Stimulated activated CD4-positive, alpha-beta T cell treated with anti-CD3 and anti-CD28 coated beads, Interleukin-4, amount 100 ng/mL, for 1 hour (primary cell): Measurements from ENCODE around the gene ZNF12.
"Not testable (repeated sequence)": the region's sequence is repeated elsewhere in the genome, so short reads cannot be mapped to it uniquely, and the experiment has no call there.

Experiments used
- DNase-seq: peaks from one replicate; pipeline ENCODE4 v3.0.0-alpha.2; 2020

Gene ZNF12

DNA sequence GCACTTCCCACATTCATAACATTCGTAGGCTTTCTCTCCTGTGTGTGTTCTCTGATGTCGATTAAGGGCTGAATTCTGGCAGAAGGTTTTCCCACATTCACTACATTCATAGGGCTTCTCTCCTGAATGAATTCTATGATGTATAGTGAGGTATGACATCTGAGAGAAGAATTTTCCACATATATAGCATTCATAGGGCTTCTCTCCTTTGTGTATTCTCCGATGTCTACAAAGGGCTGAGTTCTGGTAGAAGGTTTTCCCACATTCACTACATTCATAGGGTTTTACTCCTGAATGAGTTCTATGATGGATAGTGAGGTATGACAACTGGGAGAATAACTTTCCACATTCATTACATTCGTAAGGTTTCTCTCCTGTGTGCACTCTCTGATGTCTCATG, 15.6 kb downstream of the ZNF12 start:
- DNase-seq = no peak

DNA sequence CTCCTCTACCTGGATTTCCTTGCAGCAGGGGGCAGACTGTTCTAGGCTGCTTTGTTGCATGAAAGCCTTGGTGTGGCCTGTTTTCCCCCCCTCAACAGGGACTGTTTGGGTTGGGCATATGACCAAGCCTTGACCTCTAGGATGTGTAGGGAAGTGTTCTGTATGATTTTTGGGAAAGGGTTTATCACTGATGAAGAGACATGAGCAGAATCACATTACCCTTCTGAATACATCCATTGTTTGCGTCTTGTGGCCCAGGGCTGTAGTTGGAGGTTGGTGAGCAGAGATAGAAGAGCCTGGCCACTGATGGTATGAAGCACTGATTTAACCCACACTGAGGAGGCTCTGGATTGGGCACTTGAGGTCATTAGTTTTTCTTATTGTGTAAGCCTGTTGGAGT, 26.6 kb downstream of the ZNF12 start:
- DNase-seq = no peak

DNA sequence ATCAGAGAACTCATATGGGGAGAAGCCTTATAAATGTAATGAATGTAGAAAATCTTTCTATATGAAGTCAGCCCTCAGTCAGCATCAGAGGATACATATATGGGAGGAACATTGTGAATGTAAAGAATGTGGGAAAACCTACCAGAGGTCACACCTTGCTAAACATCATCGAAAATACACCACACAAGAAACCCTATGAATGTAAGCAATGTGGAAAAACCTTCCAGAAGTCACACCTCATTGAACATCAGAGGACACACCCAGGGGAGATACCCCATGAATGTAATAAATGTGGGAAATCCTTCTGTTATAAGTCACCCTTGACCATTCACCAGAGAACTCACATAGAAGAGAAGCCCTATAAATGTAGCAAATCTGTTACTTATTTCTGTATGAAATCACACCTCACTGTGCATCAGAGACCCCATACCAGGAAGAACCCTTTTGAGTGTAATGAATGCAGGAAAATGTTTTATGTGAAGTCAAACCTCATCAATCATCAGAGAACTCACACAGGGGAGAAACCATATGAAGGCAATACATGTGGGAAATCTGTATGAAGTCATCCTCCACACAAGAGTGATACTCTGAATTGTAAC, 30.8 kb downstream of the ZNF12 start:
- DNase-seq = no peak

DNA sequence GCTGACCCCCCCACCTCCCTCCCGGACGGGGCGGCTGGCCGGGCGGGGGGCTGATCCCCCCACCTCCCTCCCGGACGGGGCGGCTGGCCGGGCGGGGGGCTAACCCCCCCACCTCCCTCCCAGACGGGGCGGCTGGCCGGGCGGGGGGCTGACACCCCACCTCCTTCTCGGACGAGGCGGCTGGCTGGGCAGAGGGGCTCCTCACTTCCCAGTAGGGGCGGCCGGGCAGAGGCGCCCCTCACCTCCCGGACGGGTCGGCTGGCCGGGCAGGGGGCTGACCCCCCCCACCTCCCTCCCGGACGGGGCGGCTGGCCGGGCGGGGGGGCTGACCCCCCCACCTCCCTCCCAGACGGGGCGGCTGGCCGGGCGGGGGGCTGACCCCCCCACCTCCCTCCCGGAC, 35.9 kb downstream of the ZNF12 start:
- DNase-seq = not testable (repeated sequence)

DNA sequence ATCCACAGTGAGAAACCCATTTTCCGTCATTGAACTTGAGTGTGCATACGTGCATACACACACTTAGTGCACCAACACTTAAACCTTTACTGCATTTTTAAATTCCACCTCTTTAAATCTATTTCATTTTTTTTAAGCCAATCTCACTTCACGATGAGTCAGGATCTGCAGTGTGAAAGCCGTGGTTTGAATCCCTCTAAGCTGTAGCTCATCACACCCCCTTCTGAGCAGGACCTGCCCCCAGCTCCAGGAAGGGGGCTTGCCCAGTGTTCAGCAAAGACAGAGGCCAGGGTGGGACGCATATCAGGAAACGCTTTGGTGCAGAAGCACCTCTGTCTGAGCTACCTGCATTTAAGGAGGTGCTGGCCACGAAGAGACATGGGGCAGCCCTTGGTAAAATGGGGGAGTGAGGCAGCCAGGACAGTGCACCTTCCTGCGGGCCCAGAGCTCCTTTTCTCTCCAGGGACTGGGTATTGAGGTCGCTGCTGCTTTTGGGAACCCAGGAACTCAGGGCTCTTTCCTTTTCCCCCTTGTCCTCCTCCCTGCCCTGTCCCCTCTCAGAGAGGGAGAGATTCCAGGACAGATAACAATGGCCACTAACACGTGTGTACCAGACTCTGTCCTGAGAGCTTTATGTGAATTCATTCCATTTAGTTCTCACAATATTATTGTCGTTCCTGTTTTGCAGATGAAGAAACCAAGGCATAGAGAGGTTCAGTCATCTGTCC, 48.0 kb downstream of the ZNF12 start:
- no peak for DNase-seq

DNA sequence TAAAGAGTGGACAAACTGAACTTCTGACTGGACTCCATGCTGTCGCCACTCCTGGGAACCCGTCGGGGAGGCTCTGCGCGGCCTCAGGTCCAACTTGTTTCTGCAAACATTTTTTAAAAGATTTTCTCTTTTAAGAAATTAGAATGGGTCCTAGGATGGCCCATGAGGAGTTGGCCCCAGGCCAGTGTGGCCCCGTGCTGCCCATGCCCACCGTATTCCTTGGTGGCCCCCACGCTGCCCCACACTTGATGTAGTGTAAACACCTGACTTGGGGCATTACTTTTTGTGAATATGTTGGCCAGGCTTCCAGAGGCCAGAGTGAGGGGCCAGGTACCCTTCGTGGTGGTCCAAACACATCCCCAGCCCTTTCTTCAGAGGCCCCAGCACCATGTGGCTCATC, 50.3 kb downstream of the ZNF12 start:
- no peak for DNase-seq

DNA sequence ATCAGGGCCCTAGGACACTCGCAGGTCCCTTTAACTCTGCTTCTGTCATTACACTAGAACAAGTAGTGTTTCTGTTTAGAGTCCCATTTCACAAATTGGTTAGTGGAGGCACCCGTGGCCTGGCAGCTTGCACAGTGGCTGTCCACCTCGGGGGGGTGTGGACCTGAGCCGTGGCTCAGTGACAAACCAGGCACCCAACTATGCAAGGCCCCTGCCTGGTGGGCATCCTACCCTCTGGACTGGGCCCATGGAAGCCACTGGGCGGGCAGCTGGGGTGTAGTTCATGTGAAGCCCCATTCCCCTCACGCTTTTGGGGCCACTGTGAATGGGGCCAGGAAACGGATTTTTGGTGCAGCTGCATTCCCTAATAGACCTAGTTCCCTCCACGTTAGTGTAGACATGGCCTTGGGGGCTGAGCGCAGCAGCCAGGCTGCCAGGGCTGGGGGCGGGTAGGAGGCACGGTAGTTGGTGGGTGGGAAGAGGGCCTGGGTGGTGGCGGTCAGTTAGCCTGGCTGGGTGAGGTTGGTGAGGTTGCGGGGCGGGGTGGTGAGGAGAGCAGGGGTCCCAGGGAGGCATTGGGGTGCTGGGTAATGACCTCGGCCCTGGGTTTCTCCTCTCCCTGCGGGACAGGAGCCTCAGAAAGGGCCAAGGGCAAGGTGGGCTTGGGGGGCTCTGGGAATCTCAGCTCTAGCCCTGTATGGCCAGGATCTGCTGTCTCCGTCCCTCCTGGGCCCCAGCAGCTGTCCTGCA, 50.9 kb downstream of the ZNF12 start:
- no peak for DNase-seq

DNA sequence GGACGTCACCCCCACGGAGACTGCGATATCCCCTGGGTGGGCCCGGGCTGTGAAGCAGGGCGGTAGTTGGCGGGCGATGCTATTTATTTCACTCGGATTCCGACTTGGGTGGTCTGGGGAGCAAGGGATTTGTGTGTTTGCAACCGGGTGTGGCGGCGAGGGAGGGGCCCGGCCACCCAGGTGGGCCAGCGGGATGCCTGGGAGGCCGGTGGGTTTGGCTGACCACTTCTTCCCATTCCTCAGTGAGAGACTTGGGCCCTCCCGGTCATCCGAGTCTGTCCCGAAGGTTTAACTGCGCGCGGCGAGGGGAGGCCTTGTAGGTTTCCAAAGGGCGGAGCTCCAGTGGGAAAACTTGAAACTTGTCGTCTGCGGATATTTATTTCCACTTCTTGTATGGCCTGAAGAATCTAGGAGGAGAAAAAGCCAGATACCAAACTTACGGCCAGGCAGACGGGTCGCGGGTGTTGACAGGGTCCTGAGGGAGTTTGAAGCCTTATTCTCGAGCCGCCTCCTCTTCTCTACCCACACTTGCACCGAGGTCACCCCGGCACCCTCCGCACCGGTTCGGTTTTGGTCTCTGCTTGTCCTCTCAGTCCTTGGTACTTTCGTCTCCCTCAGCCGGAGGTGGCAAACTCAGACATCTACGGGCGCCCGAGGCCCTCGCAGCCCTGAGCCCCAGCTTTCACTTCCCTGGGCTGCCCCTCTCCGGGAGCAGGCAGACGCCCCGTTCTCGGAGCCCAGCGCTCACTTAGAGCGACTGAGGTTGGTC, 51.7 kb downstream of the ZNF12 start:
- DNase-seq = no peak

DNA sequence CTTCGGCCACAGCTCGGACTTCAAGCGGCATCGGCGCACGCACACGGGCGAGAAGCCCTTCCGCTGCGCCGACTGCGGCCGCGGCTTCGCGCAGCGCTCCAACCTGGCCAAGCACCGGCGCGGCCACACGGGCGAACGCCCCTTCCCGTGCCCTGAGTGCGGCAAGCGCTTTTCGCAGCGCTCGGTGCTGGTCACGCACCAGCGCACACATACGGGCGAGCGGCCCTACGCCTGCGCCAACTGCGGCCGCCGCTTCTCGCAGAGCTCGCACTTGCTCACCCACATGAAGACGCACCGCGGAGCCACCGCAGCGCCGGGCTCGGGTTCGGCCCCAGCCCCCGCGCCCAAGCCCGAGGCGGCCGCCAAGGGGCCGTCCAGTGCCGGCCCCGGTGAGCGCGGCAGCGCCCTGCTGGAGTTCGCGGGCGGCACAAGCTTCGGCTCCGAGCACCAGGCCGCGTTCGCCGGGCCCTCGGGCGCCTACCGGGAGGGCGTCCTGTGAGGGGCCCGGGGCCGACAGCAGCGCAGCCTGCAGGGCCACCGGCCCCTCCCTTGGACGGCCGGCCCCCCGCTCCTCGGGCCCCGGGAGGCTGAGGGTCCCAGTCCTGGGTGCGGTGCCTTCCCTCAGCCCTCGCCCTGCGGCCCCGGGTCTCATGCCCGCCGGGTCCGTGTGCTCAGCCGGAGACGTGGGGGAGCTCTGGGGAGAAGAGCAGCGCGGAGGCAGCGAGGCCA, 52.5 kb downstream of the ZNF12 start:
- no peak for DNase-seq

DNA sequence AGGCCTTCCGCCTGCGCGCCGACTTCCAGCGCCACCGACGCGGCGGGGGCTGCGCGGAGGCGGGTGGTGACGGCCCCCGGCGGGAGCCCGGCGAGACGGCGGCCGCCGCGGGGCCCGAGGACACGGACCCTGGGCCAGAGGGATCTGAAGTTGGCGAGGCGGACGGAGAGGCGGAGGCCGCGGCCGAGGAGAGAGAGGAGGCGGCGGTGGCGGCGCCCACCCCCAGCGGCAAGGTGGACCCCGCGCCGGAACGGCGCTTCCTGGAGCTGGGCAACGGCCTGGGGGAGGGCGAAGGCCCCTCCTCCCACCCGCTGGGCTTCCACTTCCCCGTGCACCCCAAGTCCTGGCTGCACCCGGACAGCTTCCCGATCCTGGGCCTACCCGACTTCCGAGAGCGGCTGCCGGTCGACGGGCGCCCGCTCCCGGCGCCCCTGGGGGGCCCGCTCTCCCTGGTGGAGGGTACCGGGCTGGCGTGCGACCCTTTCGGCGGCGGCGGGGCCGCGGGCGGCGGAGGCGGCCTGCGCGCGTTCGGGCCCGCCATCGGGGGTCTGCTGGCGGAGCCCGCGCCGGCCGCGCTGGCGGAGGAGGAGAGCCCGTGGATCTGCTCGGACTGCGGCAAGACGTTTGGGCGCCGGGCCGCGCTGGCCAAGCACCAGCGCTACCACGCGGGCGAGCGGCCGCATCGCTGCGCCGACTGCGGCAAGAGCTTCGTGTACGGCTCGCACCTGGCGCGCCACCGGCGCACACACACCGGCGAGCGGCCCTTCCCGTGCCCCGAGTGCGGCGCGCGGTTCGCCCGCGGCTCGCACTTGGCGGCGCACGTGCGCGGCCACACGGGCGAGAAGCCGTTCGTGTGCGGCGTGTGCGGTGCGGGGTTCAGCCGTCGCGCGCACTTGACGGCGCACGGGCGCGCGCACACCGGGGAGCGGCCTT, 53.4 kb downstream of the ZNF12 start:
- DNase-seq = no peak

DNA sequence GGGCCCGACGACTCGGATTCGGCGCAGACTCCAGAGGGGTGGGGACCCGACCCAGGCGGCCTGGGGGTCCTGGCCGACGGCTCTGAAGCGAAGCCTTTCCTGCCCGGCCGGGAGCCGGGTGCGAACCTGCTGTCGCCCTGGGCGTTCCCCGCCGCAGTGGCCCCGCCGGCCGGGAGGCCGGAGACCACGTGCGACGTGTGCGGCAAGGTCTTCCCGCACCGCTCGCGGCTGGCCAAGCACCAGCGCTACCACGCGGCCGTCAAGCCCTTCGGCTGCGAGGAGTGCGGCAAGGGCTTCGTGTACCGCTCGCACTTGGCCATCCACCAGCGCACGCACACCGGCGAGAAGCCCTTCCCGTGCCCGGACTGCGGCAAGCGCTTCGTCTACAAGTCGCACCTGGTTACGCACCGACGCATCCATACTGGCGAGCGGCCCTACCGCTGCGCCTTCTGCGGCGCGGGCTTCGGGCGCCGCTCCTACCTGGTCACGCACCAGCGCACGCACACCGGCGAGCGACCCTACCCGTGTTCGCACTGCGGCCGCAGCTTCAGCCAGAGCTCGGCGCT, 54.2 kb downstream of the ZNF12 start:
- DNase-seq = no peak

DNA sequence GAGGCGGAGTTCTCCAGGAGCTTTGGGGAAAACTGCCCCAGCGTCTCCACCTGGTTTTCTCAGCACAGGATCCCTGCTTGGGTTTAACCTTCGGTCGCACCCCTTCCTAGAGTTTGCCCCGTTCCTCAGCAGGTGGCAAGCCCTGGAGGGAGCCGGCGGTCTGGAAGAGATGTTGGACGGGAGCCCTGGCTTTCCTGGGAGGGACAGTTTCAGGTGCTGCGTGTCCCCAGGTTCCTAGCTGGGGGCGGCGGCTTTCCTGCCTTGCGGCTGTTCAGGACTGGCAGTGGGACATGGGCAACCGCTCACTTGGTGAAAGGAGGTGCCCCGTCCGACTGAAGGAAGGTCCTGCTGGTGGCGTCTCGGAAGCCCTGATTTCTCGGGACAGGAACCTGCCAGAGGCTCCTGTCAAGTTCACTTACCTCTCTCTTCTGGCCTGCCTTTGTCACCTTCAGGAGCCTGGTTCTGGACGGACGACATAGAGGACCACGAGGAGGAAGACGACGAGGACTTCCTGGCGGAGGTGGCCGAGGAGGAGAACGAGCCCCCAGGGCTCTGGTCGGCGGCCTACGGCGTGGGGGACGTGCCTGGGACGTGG, 54.8 kb downstream of the ZNF12 start:
- no peak for DNase-seq

DNA sequence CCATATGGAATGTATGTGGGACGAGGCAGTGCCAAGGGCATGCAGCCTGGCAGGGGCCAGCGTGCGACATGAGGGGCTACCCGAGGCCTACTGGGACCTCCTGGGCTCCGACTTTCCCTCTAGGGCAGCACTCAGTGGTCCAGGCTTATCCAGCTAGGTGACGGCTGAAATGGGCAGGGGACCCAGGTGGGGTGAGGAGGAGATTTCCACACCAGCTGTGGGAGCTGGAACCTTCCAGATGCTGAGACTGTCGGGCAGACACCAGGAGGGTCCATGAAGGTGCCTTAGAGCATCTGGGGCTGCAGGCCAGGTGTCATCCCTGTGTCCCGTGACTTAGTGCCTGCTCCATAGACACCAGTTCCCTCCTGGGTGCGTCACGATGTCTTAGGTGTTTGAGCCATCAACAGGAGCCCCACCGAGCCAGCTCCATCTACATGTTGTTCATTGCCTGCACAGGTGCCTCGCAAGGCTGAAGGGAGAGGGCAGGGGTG, 56.2 kb downstream of the ZNF12 start:
- no peak for DNase-seq

DNA sequence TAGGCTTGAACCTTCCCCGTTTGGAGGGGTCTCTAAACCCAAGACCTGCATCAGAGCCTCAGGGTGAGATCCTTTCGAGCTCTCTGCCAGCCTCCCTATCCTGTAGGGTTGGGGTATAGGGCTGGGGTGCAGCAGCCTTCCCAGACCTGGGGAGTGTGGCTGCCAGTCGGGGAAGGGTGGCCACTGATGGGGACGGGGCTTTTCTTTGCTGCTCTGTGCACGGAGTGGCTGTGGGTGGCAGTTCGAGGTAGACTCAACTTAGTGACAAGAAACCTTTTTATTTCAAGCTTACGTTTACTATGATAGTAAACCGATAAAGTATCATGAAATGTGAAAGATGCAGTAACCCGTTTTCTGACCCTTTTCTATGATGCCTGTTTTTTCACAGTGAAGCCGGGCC, 56.7 kb downstream of the ZNF12 start:
- no peak for DNase-seq

DNA sequence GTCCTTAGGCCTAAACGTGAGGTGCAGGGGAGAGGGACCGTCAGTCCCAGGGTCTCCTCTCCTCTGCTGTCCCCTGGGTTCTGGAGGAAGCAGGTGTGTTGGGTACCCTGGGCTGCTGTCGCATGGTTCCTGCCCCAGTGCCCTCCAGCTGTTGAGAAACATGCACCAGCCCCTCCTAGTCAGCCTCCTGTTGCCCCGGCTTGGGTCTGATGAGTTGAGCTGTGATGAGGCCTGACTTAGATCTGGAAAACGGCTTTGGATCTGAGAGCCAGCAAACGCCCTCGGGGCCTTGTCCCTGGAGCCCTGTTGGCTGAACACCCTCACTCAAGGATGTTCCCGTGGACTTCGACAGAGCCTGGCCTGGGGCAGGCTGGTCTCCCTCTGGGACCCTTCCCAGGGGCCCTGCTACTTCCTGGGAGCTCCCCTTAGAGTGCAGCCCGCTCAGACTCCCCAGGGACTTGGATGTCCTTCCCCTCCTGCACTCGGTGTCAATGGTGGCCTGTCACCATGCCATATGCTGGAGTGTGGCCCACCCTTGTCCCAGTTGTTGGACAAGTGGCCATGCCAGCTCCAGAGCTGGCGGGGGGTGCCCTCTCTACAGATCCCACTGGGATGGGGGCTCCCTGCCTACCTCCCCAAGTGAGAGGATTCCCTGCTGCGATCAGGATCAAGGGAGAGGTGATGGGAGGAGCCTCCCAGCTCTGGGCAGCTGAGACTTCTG, 57.3 kb downstream of the ZNF12 start:
- no peak for DNase-seq

DNA sequence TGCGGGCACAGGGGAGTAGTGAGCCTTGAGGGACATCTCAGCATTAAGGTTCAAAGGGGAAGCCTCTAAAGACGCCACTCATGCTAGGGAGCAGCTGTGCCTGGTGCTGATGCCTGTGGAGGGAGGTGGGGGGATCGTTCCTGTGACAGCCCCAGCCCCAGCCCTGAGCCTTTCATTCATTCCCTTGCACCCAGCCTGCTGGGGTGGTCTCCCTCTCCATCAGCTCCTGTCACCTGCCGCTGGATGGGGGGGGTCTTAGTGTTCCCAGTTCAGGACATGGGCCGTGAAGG, 58.0 kb downstream of the ZNF12 start:
- DNase-seq = no peak

DNA sequence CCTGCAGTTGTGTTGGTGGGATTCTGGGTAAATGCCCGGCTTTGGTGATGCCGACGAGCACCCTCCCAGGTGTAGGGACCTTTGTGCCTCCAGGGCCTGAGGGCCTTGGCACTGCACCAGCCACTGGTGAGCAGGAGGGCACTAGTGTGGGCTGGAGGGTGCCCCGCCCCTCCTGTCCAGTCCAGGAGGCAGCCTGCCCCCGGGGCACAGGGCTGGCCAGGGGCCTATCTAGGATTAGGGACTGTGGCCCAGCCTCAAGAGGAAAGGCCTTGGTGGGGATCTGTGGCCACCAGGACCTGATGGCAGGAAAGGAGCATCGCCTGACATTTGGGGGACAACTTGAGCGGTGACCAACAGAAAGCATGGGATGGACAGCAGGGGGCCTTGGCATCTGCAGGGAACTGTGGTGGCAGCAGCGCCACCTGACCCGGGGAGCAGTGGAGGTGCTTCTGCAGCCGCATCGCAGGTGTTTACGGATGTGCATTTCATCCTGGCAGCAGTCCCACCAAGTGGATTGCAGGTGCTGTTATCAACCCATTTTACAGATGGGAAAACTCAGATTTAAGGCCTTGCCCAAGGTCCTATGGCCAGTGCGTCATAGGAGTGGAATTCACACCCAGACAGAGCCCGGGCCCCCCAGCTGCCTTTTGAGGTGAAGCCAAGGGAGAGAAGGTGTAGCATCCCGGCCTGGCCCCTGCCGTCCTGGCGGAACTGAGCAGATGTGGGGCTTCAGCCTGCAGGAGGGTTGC, 58.5 kb downstream of the ZNF12 start:
- DNase-seq = no peak

DNA sequence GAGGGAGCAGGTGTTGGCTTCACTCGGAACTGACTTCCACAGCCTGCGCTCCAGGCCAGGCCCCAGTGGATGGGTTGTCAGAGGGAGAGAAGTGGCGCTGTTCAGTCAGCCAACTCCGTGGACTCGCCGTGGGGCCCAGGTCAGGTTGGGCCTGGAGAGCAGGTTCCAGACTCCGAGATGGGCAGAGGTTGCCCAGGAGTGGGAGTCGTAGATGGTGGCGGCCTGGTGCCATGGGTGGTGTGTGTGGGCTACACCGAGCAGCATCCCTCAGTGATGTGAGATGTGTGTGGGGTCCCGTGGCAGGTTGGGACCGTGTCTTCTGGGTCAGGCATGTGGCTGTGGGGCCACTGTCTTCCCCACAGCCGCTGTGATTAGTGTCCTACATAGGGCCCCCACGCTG, 59.2 kb downstream of the ZNF12 start:
- no peak for DNase-seq

DNA sequence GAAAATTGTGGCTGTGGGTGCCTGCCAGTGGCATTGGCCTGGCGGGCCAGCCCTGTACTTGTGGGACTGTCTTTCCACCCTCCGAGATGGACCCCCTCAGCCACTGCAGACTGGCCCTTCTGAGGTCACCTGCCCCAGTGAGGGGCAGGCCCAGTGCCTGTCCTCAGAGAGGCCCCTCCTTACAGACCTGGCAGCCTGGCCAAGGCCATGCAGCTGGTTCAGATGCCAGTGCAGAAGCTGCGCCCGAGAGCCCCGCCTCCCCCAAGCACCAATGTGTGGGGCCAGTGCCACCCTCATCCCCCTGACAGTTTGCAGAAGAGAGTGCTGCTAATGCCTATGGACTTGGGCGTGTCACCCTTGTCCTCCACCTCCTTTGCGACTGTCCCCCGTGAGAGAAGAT, 59.7 kb downstream of the ZNF12 start:
- no peak for DNase-seq

DNA sequence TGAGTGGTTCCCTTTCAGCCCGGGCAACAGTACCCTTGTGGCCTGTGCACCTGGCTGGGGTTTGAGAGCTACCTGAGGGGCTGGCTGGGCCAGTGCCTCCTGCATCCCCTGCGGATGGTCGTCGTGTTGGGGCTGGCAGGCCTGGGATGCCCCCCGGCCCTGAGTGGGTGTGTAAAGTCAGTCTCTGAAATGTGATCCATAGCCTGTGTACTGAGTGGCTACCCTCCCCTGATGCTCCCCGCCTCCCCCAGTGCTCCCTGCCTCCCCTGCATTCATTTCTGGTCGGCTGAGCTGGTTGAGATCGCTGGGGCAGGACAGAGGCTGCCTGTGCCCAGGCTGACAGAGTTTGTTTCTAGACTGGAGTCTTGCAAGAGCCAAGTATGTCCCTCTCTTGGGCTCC, 60.3 kb downstream of the ZNF12 start:
- no peak for DNase-seq
